ENCODE results near the gene APPBP2.

The APPBP2 gene

GRCh38 chr17:60514053-60514452, 12.0 kb downstream of the APPBP2 start:
- Histone ChIP-seq H3K4me1 (ENCODE audit: control insufficient read depth, low read length) (no peaks in the 10 kb centered on the region), H3K9me2 (replicated peaks; ENCODE audit: control insufficient read depth, low read length) (no peaks in the 10 kb centered on the region), H3K27ac (ENCODE audit: low read depth, low read length) (no peak overlapping the region), H3K27me3 (ENCODE audit: control insufficient read depth, low read length) (no peaks in the 10 kb centered on the region), H3F3A (ENCODE audit: control insufficient read depth, insufficient read depth) (no peaks in the 10 kb centered on the region; the same call in 1 of the 2 replicates), H3K79me2 (ENCODE audit: control insufficient read depth, low read length) (peaks cover 75% of the 10 kb centered on the region), H3K9me3 (ENCODE audit: control insufficient read depth, insufficient read depth, low read length) (no peaks in the 10 kb centered on the region), H3K4me2 (ENCODE audit: low read length) (no peak overlapping the region), H4K20me1 (ENCODE audit: control insufficient read depth, insufficient read depth, low read depth, low read length) (peaks cover 4% of the 10 kb centered on the region), H3K36me3 (ENCODE audit: control insufficient read depth, low read length) (peaks cover 7% of the 10 kb centered on the region; the same call in 1 of the 2 replicates), H3K4me3 (ENCODE audit: low read length) (no peak overlapping the region)
- TF ChIP-seq, protein P1, sequence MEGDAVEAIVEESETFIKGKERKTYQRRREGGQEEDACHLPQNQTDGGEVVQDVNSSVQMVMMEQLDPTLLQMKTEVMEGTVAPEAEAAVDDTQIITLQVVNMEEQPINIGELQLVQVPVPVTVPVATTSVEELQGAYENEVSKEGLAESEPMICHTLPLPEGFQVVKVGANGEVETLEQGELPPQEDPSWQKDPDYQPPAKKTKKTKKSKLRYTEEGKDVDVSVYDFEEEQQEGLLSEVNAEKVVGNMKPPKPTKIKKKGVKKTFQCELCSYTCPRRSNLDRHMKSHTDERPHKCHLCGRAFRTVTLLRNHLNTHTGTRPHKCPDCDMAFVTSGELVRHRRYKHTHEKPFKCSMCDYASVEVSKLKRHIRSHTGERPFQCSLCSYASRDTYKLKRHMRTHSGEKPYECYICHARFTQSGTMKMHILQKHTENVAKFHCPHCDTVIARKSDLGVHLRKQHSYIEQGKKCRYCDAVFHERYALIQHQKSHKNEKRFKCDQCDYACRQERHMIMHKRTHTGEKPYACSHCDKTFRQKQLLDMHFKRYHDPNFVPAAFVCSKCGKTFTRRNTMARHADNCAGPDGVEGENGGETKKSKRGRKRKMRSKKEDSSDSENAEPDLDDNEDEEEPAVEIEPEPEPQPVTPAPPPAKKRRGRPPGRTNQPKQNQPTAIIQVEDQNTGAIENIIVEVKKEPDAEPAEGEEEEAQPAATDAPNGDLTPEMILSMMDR (IDR thresholded peaks at IDR 0.05; ENCODE audit: low read depth, low read length, poor library complexity, severe bottlenecking) = no peak
- TF ChIP-seq EZH2phosphoT487 (IDR thresholded peaks at IDR 0.05; ENCODE audit: borderline replicate concordance, low read length) = no peak

DNA sequence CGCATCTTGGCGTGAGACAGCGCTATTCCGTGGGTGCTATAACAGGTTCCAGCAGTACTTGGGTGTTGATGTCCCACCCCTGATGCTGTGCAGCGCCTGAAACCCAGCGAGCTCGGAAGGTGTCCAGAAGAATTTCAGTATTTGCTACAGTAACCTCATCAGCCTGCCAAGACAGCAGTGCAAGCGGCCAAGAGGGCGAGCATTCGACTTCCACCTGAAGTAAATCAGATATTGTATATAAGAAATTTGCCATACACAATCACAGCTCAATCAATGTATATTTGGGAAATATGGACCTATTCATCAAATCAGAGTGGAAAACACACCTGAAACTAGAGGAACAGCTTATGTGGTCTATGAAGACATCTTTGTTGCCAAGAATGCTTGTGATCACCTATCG, 13.0 kb downstream of the APPBP2 start:
- peaks cover 77% of the 10 kb centered on the region for H3K79me2 ChIP-seq (ENCODE audit: control insufficient read depth, low read length)
- no peak overlapping the region for H3K4me3 ChIP-seq (ENCODE audit: low read length)
- no peak overlapping the region for H3K4me2 ChIP-seq (ENCODE audit: low read length)
- no peaks in the 10 kb centered on the region for H3K9me3 ChIP-seq (ENCODE audit: control insufficient read depth, insufficient read depth, low read length)
- no peak overlapping the region for H3K27ac ChIP-seq (ENCODE audit: low read depth, low read length)
- no peak for TF ChIP-seq EZH2phosphoT487 (IDR thresholded peaks at IDR 0.05; ENCODE audit: borderline replicate concordance, low read length)
- TF ChIP-seq, protein P1 (IDR thresholded peaks at IDR 0.05; ENCODE audit: low read depth, low read length, poor library complexity, severe bottlenecking) = no peak
- no peaks in the 10 kb centered on the region; the same call in 1 of the 2 replicates for H3F3A ChIP-seq (ENCODE audit: control insufficient read depth, insufficient read depth)
- H3K36me3 ChIP-seq (ENCODE audit: control insufficient read depth, low read length) = peaks cover 7% of the 10 kb centered on the region; the same call in 1 of the 2 replicates
- peaks cover 4% of the 10 kb centered on the region for H4K20me1 ChIP-seq (ENCODE audit: control insufficient read depth, insufficient read depth, low read depth, low read length)
- H3K27me3 ChIP-seq (ENCODE audit: control insufficient read depth, low read length) = no peaks in the 10 kb centered on the region
- H3K4me1 ChIP-seq (ENCODE audit: control insufficient read depth, low read length) = no peaks in the 10 kb centered on the region
- H3K9me2 ChIP-seq (replicated peaks; ENCODE audit: control insufficient read depth, low read length) = no peaks in the 10 kb centered on the region

GRCh38 chr17:60510723-60511122, 15.3 kb downstream of the APPBP2 start:
- H3K4me2 ChIP-seq (ENCODE audit: low read length) = no peak overlapping the region
- H3K36me3 ChIP-seq (ENCODE audit: control insufficient read depth, low read length) = peaks cover 4% of the 10 kb centered on the region; the same call in 1 of the 2 replicates
- no peak overlapping the region for H3K4me3 ChIP-seq (ENCODE audit: low read length)
- peaks cover 75% of the 10 kb centered on the region for H3K79me2 ChIP-seq (ENCODE audit: control insufficient read depth, low read length)
- H4K20me1 ChIP-seq (ENCODE audit: control insufficient read depth, insufficient read depth, low read depth, low read length) = no peaks in the 10 kb centered on the region
- H3K9me2 ChIP-seq (replicated peaks; ENCODE audit: control insufficient read depth, low read length) = no peaks in the 10 kb centered on the region
- no peak for TF ChIP-seq EZH2phosphoT487 (IDR thresholded peaks at IDR 0.05; ENCODE audit: borderline replicate concordance, low read length)
- TF ChIP-seq, protein P1 (IDR thresholded peaks at IDR 0.05; ENCODE audit: low read depth, low read length, poor library complexity, severe bottlenecking) = no peak
- H3K4me1 ChIP-seq (ENCODE audit: control insufficient read depth, low read length) = no peaks in the 10 kb centered on the region
- no peak overlapping the region for H3K27ac ChIP-seq (ENCODE audit: low read depth, low read length)
- no peaks in the 10 kb centered on the region for H3K9me3 ChIP-seq (ENCODE audit: control insufficient read depth, insufficient read depth, low read length)
- no peaks in the 10 kb centered on the region; the same call in 1 of the 2 replicates for H3F3A ChIP-seq (ENCODE audit: control insufficient read depth, insufficient read depth)
- H3K27me3 ChIP-seq (ENCODE audit: control insufficient read depth, low read length) = no peaks in the 10 kb centered on the region
